ENCODE results near the gene WRNIP1.

DNA sequence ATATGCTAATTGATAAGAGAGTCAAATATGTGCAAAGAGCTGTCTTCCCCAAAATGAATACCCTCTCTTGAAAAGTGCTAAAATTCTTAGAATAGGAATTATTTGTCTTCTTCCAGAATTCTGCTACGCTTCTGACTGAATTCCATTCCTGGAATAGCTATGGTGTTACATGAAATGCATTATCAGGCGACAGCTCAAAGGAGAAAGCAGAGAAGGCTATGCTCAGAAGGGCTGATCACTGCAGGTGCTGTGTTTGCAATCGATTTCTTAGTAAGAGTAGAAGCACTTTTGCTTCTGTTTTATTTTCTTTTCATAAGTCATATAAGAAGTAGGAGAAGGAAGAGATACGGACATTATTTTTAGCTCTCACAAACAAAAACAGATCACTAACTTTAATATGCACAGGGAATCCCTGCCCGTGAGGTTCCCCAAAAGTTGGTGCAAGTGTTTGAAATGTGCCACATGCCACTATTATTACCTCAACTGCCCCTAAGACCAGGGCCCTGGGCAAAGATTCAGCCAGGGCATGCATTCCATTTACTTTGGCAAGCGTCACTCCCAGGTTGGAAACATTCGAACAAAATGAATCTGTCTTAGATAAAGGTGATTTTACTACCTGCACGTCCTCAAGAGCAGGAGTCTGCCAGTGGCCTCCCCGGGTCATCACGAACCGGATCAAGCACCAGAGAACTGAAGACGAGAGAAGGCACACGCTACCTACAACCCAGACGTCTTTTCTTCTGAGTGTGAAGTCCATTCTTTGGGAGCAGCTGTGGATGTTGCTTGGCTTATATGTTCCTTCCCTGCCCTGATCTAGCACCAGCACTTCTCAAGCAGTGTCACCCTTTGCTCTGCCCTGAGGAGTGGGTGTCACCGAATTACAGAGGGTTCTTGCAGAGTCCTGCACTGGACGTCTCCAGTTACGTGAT, 21.6 kb upstream of the WRNIP1 start:
- TF ChIP-seq, protein P1, sequence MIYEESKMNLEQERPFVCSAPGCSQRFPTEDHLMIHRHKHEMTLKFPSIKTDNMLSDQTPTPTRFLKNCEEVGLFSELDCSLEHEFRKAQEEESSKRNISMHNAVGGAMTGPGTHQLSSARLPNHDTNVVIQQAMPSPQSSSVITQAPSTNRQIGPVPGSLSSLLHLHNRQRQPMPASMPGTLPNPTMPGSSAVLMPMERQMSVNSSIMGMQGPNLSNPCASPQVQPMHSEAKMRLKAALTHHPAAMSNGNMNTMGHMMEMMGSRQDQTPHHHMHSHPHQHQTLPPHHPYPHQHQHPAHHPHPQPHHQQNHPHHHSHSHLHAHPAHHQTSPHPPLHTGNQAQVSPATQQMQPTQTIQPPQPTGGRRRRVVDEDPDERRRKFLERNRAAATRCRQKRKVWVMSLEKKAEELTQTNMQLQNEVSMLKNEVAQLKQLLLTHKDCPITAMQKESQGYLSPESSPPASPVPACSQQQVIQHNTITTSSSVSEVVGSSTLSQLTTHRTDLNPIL (CRISPR knock-in tag; IDR thresholded peaks at IDR 0.05; ENCODE audit: low read depth): no peak
- TF ChIP-seq, protein P2, sequence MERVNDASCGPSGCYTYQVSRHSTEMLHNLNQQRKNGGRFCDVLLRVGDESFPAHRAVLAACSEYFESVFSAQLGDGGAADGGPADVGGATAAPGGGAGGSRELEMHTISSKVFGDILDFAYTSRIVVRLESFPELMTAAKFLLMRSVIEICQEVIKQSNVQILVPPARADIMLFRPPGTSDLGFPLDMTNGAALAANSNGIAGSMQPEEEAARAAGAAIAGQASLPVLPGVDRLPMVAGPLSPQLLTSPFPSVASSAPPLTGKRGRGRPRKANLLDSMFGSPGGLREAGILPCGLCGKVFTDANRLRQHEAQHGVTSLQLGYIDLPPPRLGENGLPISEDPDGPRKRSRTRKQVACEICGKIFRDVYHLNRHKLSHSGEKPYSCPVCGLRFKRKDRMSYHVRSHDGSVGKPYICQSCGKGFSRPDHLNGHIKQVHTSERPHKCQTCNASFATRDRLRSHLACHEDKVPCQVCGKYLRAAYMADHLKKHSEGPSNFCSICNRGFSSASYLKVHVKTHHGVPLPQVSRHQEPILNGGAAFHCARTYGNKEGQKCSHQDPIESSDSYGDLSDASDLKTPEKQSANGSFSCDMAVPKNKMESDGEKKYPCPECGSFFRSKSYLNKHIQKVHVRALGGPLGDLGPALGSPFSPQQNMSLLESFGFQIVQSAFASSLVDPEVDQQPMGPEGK (CRISPR knock-in tag; IDR thresholded peaks at IDR 0.05; ENCODE audit: borderline replicate concordance): no peak
